KOPT-K1 (cell line): ENCODE results near the gene XYLT1.
"Not testable (repeated sequence)": the region's sequence is repeated elsewhere in the genome, so short reads cannot be mapped to it uniquely, and the experiment has no call there.

Experiments used
- H3K27ac ChIP-seq: fragments of 200-600 bp; sonication (generic); 2 replicates; pipeline ENCODE4 v1.5.1; 2016; ENCODE audit warnings: antibody characterized with exemption, mild to moderate bottlenecking, low read depth, low read length; ENCODE audit not compliant: poor library complexity, severe bottlenecking
- H3K36me3 ChIP-seq: fragments of 200-600 bp; sonication (generic); 2 replicates; pipeline ENCODE4 v1.5.1; 2017; ENCODE audit warnings: antibody characterized with exemption, mild to moderate bottlenecking, low read length, moderate library complexity; ENCODE audit not compliant: insufficient read depth
- H3K9me3 ChIP-seq: fragments of 200-600 bp; sonication (generic); 2 replicates; pipeline ENCODE4 v1.5.1; 2017; ENCODE audit warnings: antibody characterized with exemption, low read length, mild to moderate bottlenecking; ENCODE audit not compliant: insufficient read depth, poor library complexity, severe bottlenecking

The XYLT1 gene

GRCh38 chr16:17412221-17412620 is 58.5 kb downstream of the XYLT1 start:
- Histone ChIP-seq H3K9me3 (no peaks in the 10 kb centered on the region), H3K27ac (no peak overlapping the region), H3K36me3 (no peaks in the 10 kb centered on the region)

GRCh38 chr16:17411263-17411662 is 59.5 kb downstream of the XYLT1 start:
- Histone ChIP-seq H3K27ac (no peak overlapping the region), H3K9me3 (no peaks in the 10 kb centered on the region), H3K36me3 (no peaks in the 10 kb centered on the region)

GRCh38 chr16:17410316-17410715 is 60.4 kb downstream of the XYLT1 start:
- H3K27ac ChIP-seq, H3K36me3 ChIP-seq, H3K9me3 ChIP-seq: not testable (repeated sequence)

- H3K27ac ChIP-seq: no peak overlapping the region
- H3K36me3 ChIP-seq: no peaks in the 10 kb centered on the region
- no peaks in the 10 kb centered on the region for H3K9me3 ChIP-seq
Measured at GRCh38 chr16:17409894-17410293, 60.9 kb downstream of the XYLT1 start.

DNA sequence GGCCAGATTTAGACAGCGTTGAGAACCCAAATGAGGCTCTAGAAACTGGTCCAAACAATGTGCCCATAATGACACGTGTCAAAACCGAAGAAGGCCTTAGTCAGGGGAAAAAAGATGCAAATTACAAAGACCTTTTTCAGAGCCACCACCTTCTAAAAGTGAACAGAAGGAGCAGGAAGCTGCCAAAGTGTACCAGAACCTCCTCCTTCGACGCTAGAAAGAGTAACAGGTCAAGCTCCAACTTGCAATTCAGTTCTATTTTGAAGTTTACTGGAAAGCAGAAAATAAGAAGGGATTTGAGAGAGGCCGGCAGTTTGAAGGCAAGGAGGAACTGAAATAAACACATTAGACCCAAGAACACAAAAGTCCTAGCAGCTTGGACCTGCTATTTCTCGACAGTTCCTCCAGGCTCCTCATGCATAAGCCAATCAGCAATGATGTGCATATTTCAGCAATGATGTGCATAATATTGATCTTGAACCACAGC is 61.8 kb downstream of the XYLT1 start:
- Histone ChIP-seq H3K9me3 (no peaks in the 10 kb centered on the region), H3K27ac (no peak overlapping the region), H3K36me3 (no peaks in the 10 kb centered on the region)

GRCh38 chr16:17408296-17408695 is 62.5 kb downstream of the XYLT1 start:
- H3K36me3 ChIP-seq: no peaks in the 10 kb centered on the region
- H3K9me3 ChIP-seq: no peaks in the 10 kb centered on the region
- no peak overlapping the region for H3K27ac ChIP-seq

GRCh38 chr16:17407321-17407720 is 63.4 kb downstream of the XYLT1 start:
- H3K27ac ChIP-seq: no peak overlapping the region
- H3K36me3 ChIP-seq: no peaks in the 10 kb centered on the region
- no peaks in the 10 kb centered on the region for H3K9me3 ChIP-seq

DNA sequence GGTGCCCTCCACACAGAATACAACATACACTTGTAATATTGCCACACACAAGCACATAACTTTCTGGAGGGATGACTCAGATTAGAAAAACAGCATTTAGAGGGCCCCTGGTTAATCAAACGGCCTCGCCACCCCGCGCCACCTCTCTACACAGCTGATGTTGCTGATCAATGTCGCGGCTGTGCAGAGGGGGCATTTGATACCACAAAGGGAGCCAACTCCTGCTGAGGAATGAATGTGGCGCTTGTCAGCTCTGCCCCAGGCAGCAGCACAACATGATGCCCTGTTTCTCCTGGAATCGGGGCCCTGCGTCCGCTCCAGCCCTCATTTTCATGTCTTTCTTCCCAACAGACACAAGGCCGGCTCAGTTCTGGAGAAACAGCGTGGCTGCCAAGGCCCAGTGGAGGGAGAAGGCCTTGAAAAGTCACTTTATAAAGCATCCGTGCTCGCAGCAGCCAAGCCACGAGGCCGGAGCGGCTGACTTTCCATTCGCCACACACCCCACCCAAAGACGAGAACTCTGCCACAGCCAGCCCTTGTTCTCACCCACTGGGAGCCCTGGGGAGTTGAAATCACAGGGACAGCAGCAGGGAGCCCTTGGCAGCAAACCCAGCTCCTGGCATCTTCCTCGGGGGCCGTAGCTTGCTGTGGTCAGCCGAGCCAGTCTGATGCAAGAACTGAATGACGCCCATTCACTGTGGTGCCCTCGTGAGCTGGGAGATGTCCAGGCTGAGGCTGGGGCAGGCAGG is 65.6 kb downstream of the XYLT1 start:
- H3K9me3 ChIP-seq: no peaks in the 10 kb centered on the region
- no peaks in the 10 kb centered on the region for H3K36me3 ChIP-seq
- no peak overlapping the region for H3K27ac ChIP-seq

GRCh38 chr16:17403859-17404545 is 66.8 kb downstream of the XYLT1 start:
- H3K9me3 ChIP-seq: no peaks in the 10 kb centered on the region
- no peak overlapping the region for H3K27ac ChIP-seq
- H3K36me3 ChIP-seq: no peaks in the 10 kb centered on the region

DNA sequence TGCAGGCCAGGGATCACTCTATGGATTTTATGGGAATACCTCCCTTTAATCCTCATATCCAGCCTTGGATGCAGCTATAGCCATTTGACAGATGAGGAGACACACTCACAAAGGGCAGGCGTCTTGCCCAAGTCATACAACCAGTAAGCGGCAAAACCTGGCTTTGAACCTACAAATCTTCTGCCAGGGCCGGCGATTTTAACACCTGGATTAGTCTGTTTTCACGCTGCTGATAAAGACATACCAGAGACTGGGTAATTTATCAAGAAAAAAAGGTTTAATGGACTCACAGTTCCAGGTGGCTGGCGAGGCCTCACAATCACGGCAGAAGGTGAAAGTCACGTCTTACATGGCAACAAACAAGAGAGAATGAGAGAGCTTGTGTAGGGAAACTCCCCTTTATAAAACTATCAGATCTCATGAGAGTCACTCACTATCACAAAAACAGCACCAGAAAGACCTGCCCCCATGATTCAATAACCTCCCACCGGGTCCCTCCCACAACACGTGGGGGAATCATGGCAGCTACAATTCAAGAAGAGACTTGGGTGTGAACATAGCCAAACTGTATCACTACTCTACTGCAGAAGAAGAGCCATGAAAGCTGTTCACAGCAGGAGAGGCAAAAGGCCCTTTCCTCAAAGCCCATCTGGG is 67.5 kb downstream of the XYLT1 start:
- Histone ChIP-seq H3K36me3 (no peaks in the 10 kb centered on the region), H3K27ac (no peak overlapping the region), H3K9me3 (no peaks in the 10 kb centered on the region)

- no peaks in the 10 kb centered on the region for H3K36me3 ChIP-seq
- H3K27ac ChIP-seq: no peak overlapping the region
- H3K9me3 ChIP-seq: no peaks in the 10 kb centered on the region
Measured at GRCh38 chr16:17397499-17397891, 73.3 kb downstream of the XYLT1 start.

DNA sequence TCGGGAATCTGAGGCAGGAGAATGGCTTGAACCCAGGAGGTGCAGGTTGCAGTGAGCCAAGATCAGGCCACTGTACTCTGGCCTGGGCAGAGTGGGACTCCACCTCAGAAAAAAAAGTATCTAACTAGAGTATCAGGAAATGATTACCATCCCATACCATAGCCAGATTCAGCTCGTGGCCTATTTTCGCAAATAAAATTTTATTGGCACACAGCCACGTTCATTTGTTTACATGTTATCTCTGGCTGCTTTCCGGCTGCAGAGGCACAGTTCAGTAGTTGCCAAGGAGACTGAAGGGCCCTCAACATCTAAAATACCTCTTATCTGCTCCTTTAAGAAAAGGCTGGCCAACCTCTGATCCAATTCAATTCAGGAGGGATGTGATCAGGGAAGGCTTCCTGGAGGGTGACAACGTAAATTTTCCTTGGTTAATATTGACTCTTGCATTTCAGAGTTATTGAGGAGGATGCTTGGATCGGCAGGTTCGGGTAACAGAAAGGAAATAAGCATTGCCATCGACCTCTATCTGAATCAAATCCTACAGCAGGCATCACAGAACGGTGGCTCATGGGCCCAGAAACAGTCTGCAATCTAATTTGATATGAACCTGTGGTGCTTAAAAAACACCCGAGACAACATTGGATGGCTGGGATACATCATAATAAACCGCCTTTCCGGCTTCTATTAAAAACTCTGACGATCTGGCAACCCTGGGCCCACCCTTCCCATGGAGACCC is 73.8 kb downstream of the XYLT1 start:
- no peak overlapping the region for H3K27ac ChIP-seq
- no peaks in the 10 kb centered on the region for H3K36me3 ChIP-seq
- H3K9me3 ChIP-seq: no peaks in the 10 kb centered on the region

DNA sequence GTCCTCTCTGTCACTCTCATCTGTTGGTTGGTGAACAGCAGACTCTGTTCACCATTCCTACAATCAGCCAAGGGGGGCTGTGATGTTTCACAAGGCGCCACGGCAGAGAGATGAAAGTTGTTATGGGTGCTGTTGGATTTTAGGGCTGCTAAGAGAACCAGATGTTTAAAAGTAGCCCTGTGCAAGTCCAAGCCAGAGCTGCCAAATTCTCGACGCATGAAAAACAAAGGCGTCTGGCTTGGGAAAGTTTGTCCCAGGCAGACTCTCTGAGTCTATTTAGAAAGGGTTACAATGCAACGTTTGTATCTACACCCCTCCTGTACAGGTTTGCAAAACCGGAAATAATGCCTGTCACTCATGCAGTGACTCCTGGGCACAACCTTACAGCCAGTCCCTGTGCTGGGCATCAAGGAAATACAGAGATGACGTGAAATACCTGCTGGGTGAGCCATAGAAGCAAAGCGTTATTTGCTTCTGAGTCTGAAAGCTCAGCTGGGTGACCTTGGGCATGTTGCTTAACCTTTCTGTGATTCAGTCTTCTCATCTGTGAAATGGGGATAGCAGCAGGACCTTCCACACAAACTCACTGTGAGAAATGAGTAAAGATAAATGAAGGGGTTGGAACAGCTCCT is 74.8 kb downstream of the XYLT1 start:
- Histone ChIP-seq H3K27ac (no peak overlapping the region), H3K36me3 (no peaks in the 10 kb centered on the region), H3K9me3 (no peaks in the 10 kb centered on the region)

- no peaks in the 10 kb centered on the region for H3K36me3 ChIP-seq
- no peak overlapping the region for H3K27ac ChIP-seq
- H3K9me3 ChIP-seq: no peaks in the 10 kb centered on the region
Measured at GRCh38 chr16:17392857-17393692, 77.7 kb downstream of the XYLT1 start.
